GM10248 (cell line): ENCODE measurements around the gene ZFAND3.
"Not testable (repeated sequence)": the region's sequence is repeated elsewhere in the genome, so short reads cannot be mapped to it uniquely, and the experiment has no call there.

ENCODE experiments used
- CTCF ChIA-PET: fragments of 300-600 bp; sonication (Branson Sonifier 250); formaldehyde crosslinking; extraction: SDS; loops from one replicate; lab custom pipeline; 2021; ENCODE audit warnings: antibody characterized with exemption; lab: Yijun Ruan, JAX
- POLR2A ChIA-PET: fragments of 350-650 bp; sonication (Branson Sonifier 250); formaldehyde crosslinking; extraction: SDS; loops from one replicate; lab custom pipeline; 2020; ENCODE audit warnings: antibody characterized with exemption; lab: Yijun Ruan, JAX
- DNase-seq: peaks from one replicate; pipeline ENCODE4 v3.0.0; 2012; ENCODE audit errors: extremely low spot score
- TF ChIP-seq, protein P1 (sequence below): IDR thresholded peaks from 2 replicates; pipeline ENCODE4 v1.5.1; 2012; ENCODE audit warnings: mild to moderate bottlenecking, low read depth; ENCODE audit errors: extremely low read depth, missing control alignments, control extremely low read depth

The ZFAND3 gene

DNA sequence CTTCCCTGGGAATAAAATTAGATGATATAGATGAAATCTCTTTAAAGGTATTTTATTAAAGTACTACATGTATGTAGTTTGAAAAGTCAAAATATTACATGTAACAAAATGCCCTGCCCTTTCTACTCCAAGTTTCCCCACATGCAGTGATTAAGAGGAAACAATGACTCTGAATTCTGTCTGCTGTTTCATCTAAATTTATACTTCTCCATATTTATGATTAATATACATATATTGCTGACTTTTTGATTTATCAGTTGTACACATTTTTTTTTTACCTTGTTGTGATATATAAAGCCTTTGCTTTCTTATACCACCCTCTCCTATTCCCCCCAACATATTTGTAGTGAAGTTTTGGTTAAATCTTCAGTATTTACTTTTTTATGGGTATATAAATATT, 127.9 kb downstream of the ZFAND3 start:
- CTCF ChIA-PET = interaction anchor here (1.0 kb wide), 1 partner anchor 8 kb away, joined by 3 read pairs; no protein-coding TSS in a partner anchor
- POLR2A ChIA-PET = no interaction called here
- no peak for DNase-seq
- TF ChIP-seq, protein P1, sequence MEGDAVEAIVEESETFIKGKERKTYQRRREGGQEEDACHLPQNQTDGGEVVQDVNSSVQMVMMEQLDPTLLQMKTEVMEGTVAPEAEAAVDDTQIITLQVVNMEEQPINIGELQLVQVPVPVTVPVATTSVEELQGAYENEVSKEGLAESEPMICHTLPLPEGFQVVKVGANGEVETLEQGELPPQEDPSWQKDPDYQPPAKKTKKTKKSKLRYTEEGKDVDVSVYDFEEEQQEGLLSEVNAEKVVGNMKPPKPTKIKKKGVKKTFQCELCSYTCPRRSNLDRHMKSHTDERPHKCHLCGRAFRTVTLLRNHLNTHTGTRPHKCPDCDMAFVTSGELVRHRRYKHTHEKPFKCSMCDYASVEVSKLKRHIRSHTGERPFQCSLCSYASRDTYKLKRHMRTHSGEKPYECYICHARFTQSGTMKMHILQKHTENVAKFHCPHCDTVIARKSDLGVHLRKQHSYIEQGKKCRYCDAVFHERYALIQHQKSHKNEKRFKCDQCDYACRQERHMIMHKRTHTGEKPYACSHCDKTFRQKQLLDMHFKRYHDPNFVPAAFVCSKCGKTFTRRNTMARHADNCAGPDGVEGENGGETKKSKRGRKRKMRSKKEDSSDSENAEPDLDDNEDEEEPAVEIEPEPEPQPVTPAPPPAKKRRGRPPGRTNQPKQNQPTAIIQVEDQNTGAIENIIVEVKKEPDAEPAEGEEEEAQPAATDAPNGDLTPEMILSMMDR = no peak

DNA sequence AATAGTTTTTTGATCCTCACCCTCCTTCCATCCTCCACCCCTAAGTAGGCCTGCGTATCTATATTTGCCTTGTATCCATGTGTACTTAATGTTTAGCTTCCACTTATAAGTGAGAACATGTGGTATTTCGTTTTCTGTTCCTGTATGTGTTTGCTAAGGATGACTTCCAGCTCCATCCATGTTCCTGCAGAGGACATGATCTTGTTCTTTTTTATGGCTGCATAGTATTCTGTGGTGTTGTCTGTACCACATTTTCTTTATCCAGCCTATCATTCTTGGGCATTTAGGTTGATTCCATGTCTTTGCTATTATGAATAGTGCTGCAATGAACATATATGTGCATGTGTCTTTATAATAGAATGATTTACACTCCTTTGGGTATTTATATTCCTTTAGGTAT, 129.1 kb downstream of the ZFAND3 start:
- CTCF ChIA-PET, DNase-seq, POLR2A ChIA-PET: not testable (repeated sequence)

DNA sequence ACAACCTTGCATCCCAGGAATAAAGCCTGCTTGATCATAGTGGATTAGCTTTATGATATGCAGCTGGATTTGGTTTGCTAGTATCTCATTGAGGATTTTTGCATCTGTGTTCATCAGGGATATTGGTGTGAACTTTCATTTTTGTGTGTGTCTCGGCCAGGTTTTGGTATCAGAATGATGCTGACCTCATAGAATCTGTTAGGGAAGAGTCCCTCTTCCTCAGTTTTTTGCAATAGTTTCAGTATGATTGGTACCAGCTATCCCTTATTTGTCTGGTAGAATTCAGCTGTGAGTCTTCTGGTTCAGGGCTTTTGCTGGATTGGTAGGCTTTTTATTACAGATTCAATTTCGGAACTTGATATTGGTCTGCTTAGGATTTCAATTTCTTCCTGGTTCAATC, 132.5 kb downstream of the ZFAND3 start:
- CTCF ChIA-PET = no interaction called here

DNA sequence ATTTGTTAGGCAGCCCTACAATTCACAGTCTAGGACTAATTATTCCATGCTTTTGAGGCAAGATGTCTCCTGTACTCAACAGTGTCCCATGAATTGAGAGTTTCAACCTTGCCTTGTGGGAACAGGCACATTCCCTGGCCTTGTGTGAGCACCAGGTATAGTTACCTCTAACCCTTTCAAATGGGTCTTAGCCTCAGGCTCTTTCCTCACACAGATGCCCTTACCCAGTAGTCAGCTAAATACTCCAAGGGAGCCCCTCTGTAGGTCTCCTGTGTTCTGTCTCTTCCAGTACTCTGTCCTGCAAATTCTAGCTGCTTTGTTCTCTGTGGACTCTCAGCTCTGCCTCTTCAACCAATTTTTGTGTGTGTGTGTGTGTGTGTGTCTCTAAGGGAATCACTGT, 135.3 kb downstream of the ZFAND3 start:
- no peak for DNase-seq
- ChIA-PET POLR2A (no interaction called here), CTCF (interaction anchor here (0.8 to 1.6 kb wide), 5 partner anchors 8 to 164 kb away, joined by 3 to 4 read pairs (median 3); no protein-coding TSS in a partner anchor)
- TF ChIP-seq, protein P1 = no peak

More for the DNA sequence above, 132.5 kb downstream of the ZFAND3 start:
- no peak for DNase-seq
- TF ChIP-seq, protein P1 = no peak
- POLR2A ChIA-PET = no interaction called here

DNA sequence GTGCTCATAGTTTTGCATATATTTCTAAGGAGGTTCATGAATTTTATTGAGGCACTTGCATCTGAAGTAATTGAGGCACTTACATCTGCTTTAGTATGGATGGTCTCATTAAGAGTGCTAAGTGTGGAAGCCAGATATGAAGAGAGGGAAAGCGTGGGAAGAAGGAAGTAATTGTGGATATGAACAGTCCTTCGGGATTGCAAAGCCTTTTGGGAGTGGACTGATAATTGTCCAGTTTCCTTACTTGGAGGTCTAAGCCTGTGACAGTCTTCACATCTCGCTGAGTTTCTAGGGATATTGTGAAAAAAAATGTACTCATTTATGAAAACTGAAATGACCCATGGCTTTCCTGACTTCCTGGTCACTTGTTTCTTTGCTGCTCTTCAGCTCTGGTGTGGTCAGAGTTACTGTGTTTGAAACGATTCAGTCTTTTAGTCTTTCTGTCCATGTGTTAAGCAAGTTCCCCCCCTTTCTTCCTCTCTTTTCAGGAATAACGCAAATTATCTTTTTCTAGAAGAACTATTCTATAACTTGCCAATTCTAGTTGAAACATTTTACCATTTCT, 137.3 kb downstream of the ZFAND3 start:
- ChIA-PET POLR2A (no interaction called here), CTCF (no interaction called here)
- TF ChIP-seq, protein P1 = no peak
- no peak for DNase-seq

- CTCF ChIA-PET = no interaction called here
- POLR2A ChIA-PET = no interaction called here
- TF ChIP-seq, protein P1 = no peak
- no peak for DNase-seq
Measured at GRCh38 chr6:37959061-37959460, 139.5 kb downstream of the ZFAND3 start.

DNA sequence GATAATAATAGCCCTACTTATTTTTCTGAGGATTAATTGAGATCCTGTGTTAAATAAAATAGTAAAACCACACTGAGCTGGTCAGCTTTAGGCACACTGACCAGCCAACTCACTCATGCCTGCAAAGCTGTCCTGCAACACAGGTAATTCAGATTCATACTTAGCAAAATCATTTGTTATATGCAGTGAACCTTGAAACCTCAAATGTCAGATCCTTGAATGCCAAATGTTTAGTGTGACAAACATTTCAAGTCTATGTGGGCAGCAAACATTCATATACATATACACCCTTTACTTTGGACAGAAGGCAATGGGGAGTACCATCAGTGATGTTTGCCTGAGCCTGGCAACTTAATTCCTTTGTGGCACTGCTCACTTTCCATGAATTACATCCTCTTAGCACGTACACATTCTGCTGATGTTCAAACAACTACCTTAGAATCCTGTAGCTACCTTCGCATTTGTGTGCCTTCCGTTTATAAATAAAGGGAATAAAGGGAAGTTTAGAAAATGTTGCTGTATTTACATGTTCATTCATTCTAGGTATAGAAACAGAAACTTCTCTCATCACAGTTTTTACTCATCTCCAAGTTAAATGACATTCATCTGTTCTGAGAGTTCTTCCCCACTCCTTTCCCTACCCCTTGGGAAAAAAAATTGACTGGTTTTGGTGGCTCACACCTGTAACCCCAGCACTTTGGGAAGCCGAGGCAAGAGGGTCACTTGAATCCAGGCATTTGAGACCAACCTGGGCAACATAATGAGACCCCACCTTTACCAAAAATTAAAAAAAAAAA, 140.8 kb downstream of the ZFAND3 start:
- TF ChIP-seq, protein P1 = no peak
- no peak for DNase-seq
- ChIA-PET POLR2A (no interaction called here), CTCF (interaction anchor here (1.3 kb wide), 1 partner anchor 14 kb away, joined by 3 read pairs; no protein-coding TSS in a partner anchor)

DNA sequence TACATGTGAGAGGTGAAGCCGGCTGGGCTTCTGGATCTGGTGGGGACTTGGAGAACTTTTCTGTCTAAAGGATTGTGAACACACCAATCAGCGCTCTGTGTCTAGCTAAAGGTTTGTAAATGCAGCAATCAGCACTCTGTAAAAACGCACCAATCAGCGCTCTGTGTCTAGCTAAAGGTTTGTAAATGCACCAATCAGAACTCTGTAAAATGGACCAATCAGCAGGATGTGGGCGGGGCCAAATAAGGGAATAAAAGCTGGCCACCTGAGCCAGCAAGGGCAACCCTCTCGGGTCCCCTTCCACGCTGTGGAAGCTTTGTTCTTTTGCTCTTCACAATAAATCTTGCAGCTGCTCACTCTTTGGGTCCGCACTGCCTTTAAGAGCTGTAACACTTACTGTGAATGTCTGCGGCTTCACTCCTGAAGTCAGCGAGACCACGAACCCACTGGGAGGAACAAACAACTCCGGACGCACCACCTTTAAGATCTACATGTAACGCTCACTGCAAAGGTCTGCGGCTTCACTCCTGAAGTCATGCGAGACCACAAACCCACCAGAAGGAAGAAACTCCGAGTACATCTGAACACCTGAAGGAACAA, 143.1 kb downstream of the ZFAND3 start:
- DNase-seq, CTCF ChIA-PET, POLR2A ChIA-PET: not testable (repeated sequence)
